HG03460 (cell line): ENCODE measurements around the gene EZH2.
A peak's percentile ranks its signal among the peaks of the same experiment; 100 is the strongest.

Experiments
- ATAC-seq: cut with Tn5 transposase; IDR thresholded peaks from one replicate; pipeline ENCODE4 v1.9.1; 2021; ENCODE audit not compliant: unreplicated experiment

EZH2 gene

GRCh38 chr7:148884049-148884298 lies at the start of gene EZH2:
EZH2 (minus strand) TSS chr7:148884291; CDS start chr7:148847298, 36,993 bp downstream.
- no peak for ATAC-seq

DNA sequence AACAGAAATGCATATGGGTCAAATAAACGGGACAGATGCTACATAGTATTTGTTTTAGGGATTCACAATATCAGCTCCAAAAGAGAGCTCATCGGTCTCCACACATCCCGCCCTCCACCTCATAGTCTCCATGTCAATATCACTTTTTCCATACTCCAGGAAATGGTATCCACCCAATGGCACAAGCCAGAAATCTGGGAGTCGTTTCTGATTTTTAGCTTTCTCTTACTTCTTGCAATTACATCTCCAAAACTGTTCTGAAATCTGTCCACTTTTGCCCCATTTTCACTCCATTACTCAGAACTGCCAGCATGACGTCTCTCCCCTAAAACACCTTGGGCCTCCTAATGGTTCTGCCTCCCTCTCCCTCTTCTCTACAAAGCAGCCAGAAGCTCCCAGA lies 47.4 kb upstream of the EZH2 start:
- ATAC-seq = no peak

DNA sequence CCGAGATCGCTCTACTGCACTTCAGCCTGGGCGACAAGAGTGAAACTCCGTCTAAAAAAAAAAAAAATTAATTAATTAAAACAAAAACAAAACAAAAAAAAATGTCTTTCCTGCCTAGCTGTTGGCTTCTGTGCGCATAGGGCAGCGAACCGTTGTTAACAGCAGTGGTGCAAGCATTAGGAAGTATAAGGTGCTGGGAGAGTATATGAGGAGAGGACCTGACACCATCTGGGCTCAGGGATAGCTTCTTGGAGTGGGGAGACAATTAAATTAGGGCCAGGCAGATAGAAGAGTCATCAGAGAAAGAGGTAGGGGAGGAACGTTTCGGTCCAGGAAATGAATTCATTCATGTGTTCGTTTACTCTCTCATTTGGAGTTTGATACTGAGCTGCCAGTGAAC lies 46.2 kb upstream of the EZH2 start:
- no peak for ATAC-seq

DNA sequence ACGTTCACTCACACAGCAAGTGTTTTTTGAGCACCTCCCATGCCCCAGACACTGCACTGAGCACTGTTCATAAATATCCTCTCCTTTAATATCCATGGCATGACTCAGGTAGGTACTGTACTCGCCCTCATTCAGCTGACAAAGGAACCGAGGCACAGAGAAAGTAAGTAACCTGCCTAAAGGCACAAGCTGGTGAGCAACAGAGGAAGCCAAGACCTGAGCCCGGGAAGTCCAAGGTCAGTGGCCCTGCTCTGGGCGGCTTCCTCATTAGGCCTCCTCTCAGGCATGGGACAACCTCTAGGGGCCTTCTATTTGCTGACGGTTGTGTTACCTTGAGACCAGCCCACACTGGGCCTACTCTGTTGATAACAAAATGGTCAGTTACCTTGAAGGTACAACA lies 45.1 kb upstream of the EZH2 start:
- no peak for ATAC-seq

DNA sequence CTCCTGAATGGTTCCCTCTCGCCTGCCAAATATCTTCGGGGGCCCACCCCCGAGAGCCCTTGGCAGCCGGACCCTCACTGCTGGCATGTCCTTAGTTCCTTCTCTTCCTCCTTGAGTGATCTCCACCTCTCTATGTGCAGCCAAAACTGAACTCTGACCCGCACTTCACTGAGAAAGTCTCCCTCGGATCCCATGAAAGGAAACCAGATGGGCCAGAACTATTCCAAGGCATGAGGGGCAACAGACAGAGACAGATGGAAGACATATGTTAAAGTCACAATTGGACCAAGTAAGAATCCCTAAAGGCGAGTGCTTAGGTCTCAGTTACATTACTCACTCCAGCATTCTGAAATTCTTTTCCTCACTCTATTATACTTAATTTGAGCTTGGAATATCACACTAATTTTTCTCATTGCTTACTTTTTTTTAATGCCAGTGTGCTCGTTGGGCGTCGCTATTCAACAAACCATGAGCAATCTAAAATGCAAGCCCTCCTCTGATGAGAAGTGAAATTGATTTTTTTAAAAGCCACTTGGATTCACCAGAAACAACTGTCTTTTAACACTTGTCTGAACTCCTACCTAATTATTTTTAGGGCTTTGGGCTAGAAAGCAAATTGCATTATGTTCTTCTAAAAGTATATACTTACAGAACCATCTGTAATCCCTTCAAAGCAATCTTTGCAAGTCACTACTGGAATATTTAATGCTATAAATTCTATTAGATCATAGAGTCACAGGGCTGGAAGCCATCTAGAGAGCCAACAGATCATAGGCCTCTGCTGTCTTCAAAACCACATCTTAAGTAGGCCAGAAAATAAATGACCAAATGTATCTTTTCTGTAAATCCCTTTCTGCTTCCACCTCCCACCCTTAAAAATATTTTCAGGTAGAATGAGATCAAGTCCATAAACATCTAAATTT lies 43.3 kb upstream of the EZH2 start:
- no peak for ATAC-seq

DNA sequence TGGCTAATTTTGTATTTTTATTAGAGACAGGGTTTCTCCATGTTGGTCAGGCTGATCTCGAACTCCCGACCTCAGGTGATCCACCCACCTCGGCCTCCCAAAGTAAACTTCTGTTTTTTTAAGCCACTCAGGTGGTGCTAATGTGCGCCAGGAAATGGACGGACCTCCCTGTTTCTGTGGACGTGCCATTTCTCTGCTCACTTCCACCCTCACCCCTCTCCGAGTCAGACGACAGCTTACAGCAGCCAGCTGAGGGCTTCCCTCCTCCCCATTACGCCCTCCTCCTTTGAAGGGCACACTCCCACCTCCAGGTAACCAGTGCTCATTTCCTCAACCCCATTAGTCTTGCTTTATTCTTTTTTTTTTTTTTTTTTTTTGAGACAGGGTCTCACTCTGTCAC lies 41.7 kb upstream of the EZH2 start:
- ATAC-seq = no peak

DNA sequence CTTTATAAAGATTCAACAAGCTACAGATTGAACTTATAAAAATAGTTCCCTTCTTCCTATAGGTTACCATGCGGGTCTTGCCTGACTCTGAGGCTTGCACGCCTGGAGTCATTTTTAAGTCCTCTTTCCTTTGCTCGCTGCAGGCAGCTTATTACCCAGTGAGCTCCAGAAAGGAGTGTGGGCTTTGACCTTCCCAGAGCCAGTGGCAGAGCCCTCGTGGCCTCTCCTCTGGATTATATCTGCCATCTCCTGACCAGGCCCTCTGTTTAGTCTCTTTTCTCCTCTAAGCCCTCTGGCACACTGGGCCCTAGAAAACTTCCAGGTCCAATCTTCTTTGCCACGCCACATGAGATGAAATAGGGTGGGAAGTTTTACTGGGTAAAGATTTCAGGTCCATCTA lies 39.9 kb upstream of the EZH2 start:
- ATAC-seq = no peak

- ATAC-seq = no peak
Observed at GRCh38 chr7:148921806-148922205, 37.7 kb upstream of the EZH2 start.

DNA sequence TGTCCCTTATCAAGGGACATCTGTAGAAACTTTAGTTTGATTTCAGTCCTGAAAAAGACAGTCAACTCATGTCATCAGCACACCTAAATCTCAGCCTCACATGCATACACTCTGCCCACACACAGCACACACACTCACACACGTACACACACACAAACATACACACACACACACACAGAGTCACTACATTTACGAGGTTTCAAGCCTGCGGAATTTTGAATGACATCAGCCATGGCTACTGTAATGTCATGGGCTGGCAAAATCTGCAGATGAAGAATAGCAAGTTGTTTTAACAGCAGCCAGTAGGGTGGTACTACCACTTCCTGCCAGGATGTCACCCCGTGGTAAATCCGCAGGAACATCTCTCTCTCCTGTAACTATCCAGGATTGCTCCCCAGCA lies 37.1 kb upstream of the EZH2 start:
- ATAC-seq = no peak

DNA sequence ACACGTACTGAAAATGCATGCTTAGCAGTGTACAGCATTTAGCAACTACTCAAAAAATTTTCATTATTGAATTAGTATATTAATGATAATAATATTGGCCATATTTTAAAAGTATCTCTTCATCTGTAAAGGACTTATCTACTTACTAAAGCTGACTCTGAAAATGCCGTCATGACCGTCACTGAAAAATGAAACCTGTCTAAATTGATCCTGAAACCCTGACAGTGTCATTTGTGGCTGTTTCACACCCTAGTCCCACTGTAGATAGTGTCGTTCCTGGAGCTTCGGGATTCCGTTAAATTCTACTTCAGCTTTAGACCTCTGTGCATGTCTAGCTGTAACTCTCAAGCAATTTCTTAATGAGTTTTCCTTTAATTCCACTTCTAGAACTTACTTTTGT lies 35.8 kb upstream of the EZH2 start:
- peak; percentile 49 for ATAC-seq

DNA sequence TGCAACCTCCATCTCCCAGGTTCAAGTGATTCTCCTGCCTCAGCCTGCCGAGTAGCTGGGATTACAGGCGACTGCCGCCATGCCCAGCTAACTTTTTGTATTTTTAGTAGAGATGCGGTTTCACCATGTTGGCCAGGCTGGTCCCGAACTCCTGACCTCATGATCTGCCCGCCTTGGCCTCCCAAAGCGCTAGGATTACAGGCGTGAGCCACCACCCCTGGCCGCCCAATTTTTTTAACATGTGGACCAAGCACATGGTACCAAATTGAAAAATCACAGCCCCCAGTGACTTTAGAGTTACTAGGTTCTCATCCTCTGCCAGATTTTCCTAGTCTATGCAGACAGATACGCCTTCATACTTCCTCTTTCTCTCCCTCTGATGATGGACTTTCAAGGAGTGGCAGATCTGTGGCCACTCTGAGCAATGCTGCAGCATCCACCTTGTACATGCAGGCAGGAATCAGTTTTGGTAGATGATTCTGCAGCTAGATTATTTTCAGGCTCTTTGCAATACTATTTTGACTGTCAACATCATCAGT lies 34.0 kb upstream of the EZH2 start:
- ATAC-seq = no peak

- ATAC-seq = no peak
Observed at GRCh38 chr7:148916186-148916585, 32.1 kb upstream of the EZH2 start.

DNA sequence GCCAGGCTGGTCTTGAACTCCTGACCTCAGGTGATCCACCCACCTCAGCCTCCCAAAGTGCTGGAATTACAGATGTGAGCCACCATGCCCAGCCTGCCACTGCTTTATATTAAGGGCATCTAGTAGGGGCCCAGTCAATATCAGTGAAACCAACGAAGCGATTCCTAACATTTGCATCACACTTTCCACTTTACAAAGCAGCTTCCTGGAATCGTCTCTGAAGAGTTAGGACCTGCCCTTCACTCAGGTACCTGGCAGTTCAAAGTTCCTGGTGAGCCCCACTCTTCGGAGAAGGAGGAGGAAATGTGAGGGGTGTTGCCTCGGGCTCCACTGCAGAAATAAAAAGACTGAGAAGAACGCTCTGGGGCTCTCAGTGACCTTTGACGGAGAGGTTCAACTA lies 31.1 kb upstream of the EZH2 start:
- ATAC-seq = no peak

GRCh38 chr7:148914208-148914777 lies 30.2 kb upstream of the EZH2 start:
- peak; percentile 54 for ATAC-seq

DNA sequence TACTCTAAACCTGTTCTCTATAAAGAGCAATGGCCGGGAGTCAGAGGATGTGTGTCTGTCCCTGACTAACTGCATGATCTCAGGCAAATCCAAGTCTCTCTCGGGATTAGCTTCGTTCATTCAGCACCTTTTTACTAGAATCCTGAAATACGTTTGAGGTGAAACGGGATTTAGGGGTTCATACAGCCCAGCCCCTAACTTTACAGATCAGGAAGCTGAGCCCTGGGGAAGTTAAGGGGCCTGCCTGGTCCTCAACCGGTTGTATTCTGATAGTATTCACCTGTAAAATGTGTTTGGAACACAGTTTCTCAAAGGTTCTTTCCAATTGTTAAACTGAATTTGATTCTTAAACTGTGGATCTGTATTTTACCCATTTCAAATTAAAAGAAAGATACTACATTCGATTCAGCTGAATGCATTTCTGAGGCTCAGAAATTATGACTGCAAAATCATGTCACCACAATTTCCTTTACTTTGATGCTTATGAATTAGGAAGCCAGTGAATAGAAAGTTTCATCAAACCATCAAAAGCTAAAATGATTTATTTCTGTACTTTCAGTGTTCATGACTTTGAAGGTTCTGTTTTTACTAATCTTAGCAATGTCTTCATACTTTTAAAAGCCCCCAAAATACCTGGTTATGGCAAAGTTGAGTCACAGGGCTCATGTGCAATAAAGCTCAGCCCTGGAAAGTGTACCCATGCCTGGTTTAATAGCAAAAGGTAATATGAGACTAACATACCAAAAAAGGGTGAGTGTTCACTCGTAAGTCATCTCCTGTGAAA lies 28.9 kb upstream of the EZH2 start:
- ATAC-seq = peak; percentile 43

GRCh38 chr7:148912151-148912550 lies 28.1 kb upstream of the EZH2 start:
- no peak for ATAC-seq

GRCh38 chr7:148911626-148912025 lies 27.5 kb upstream of the EZH2 start:
- no peak for ATAC-seq

DNA sequence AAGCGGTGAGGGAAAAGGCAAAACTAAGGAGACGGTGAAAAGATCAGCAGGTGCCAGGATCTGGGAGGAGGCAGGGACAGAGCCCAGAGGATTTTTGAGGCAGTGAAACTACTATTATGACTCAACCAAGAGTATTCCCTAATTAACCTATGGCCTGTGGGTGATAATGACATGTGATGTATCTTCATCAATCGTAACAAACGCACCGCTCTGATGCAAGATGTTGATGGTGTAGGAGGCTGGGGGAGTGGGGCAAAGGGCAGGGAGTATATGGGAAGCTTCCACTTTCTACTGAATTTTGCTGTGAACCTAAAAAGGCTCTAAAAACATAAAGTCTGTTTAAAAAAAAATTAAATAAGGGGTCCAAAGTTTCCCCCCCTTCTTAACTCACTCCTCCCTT lies 25.5 kb upstream of the EZH2 start:
- no peak for ATAC-seq

DNA sequence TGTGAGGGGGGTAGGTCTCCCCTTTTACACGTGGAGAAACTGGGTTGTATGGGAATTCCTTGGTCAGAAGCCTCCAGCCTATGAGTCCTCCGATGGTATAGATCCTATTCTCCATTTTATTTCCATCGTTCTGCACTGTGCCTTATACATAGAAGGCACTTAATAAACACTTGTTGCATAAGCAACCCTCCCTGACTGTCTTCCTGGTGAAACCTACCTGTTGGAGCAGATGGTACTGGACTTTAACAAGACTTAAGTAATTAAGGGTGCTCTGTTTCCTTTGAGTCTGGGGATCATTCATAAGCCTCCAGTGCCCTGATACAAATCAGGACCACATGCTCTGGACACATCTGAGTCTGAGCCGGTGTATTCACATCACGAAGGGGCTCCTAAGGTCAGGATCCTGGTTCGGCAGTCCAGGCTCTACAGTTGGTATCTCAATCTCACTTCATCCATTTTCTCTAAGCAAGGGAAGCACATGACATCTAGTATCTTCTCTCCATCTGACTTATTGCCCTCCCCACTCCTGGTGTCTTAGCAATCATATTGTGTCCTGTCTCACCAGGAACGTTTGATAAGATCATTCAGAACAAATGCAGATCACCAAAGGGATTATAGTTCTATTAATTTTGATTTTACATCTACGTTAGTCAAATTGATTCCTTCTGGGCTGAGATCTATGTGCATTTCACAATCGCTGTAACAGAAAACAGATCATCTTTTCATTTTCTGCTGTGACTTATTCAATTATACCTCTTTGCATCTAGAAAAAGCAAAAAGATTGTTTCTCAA lies 22.8 kb upstream of the EZH2 start:
- ATAC-seq = no peak

DNA sequence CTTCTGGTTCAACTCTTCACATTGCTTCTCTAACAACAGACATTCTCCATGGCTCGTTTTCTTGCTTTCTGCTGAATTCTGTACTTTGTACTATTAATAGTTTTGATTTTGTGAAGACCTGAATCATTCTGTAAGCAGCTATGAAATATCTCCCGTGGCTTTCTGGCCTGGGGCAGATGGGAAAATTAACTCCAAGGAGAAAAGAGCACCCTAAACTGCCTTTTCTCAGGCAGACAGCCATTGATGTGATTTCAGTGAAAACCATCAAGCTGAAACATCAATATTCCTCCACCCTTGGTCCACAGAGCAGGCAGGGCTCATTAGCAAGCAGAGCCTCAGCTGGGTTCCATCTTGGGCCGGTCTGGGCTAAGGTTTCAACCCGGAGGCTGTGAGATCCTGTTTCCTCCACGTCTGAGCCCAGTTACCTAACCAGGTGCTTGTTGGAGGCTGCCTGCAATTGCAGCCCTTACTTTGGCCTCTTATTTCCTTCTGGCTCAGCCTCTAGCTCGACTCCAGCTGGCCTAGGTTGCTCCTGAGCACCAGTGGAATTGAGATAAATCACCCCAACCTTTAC lies 21.1 kb upstream of the EZH2 start:
- no peak for ATAC-seq

- no peak for ATAC-seq
Observed at GRCh38 chr7:148903504-148903903, 19.4 kb upstream of the EZH2 start.
